ENCODE measurements around the gene SMLR1. TPM values are rescaled to one million over a fixed set of nuclear protein-coding genes. Genes with fewer than 3 reads are reported as not detected.

SMLR1 gene
- total RNA-seq, 1 donor from 2014 or later = not detected

DNA sequence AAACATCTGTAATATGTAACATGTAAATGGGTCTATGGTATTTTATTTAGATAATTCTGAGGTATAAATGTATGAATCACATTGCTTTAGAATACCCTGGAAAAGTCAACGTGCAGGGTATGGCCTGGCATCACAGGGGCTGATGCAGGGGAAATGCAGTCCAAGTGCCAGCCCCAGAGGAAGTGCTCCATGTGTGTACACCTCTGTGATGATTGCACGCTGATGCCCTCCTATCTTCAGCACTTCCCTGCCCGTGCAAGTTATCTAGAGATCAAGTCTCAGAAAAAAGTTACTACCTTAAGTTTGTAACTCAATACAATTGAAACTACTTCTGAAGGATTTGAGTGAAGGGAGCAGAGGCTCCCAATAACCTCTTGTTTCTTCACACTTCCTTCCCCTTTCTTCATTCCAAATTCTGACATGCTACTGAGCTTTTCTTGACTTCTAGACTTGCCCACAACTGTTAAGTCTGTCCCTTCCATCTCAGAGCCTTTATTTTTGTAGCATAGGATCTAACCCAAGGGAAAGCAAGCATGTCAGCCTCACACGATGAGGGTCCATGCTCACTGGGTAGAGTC is 2.2 kb downstream of the SMLR1 start:
- Histone ChIP-seq H3K27me3 (ENCODE audit: control insufficient read depth, insufficient read depth, low read length) (no peaks in the 10 kb centered on the region), H3K36me3 (ENCODE audit: control insufficient read depth, insufficient read depth, low read length) (no peaks in the 10 kb centered on the region), H3K4me3 (ENCODE audit: low read depth, low read length) (no peak overlapping the region)
- no peak for DNase-seq (ENCODE audit: low read depth)
- TF ChIP-seq, protein P1, sequence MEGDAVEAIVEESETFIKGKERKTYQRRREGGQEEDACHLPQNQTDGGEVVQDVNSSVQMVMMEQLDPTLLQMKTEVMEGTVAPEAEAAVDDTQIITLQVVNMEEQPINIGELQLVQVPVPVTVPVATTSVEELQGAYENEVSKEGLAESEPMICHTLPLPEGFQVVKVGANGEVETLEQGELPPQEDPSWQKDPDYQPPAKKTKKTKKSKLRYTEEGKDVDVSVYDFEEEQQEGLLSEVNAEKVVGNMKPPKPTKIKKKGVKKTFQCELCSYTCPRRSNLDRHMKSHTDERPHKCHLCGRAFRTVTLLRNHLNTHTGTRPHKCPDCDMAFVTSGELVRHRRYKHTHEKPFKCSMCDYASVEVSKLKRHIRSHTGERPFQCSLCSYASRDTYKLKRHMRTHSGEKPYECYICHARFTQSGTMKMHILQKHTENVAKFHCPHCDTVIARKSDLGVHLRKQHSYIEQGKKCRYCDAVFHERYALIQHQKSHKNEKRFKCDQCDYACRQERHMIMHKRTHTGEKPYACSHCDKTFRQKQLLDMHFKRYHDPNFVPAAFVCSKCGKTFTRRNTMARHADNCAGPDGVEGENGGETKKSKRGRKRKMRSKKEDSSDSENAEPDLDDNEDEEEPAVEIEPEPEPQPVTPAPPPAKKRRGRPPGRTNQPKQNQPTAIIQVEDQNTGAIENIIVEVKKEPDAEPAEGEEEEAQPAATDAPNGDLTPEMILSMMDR (IDR thresholded peaks at IDR 0.05; ENCODE audit: insufficient read depth, low read length, poor library complexity, severe bottlenecking) = no peak

DNA sequence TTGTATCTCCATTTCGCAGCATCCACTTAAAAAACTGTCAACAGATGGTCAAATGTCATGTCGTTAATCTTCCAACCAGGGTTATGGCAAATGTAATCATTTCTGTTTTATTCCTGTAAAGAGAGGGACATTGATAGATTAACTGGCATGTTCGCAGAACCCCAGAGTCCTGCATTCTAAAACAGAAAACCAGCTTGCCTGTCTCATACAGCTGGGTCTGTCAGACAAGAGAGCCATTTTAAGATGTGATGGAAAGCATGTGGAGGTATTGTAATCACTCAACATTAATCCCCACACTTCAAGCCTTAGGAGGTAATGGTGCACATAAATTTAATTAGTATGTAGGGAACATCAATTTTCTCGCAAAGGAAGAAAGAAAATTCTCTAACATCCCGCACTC is 4.4 kb downstream of the SMLR1 start:
- no peak for DNase-seq (ENCODE audit: low read depth)
- Histone ChIP-seq H3K4me3 (ENCODE audit: low read depth, low read length) (no peak overlapping the region), H3K27me3 (ENCODE audit: control insufficient read depth, insufficient read depth, low read length) (no peaks in the 10 kb centered on the region), H3K36me3 (ENCODE audit: control insufficient read depth, insufficient read depth, low read length) (no peaks in the 10 kb centered on the region)
- TF ChIP-seq, protein P1 (IDR thresholded peaks at IDR 0.05; ENCODE audit: insufficient read depth, low read length, poor library complexity, severe bottlenecking) = no peak

DNA sequence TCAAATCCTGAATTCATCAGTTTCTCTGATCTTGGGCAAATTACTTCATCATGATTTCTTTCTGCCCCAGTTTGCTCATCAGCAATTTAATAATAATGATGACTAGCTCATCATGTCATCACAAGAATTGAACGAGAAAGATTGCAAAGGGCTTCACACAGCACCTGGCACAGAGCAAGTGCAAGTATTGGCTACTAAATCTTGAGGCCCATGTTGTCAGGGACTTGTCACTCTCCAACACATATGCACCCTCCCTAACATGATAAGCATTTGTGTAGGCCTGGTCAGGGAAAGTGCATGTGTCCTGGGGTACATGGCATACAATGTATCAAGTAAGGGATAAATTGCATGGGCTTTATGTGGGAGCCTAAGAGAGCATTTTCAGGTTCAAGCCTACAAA is 6.4 kb downstream of the SMLR1 start:
- DNase-seq (ENCODE audit: low read depth) = no peak

DNA sequence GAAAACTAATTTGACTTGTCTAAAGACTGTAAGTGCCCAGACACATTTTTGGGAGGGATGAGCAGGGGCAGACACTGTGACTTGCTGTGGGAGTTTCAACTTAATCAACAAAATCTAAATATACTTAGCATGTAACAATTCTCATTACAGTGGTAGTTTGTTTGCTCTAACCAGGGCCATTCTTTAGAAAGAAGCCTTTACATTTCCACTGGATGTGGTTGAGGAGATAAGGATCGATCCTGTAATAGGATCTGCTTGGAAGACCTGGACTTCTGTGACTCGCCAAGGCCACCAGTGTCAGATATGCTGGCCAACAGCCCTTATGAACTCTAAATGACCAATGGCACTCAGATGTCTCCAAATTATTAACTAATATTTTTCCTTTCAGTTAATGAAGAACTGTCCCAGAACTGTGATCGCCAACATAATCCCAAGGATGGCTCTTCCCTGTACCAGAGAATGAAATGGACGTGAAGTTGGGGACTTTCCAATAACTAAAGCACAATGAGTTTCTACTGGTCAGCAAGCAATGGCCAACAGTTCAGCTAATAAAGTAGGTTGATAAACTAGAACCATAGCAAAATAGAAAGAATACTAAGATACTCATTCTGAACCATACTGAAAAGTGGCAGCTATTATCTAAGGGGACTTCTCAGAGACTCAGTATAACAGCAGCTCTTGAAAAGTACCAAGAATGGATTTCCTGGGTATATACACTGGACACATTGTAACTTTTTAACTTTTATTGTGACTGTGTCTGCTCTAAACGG is 7.5 kb downstream of the SMLR1 start:
- no peak for DNase-seq (ENCODE audit: low read depth)
- no peaks in the 10 kb centered on the region for H3K36me3 ChIP-seq (ENCODE audit: control insufficient read depth, insufficient read depth, low read length)
- TF ChIP-seq, protein P1 (IDR thresholded peaks at IDR 0.05; ENCODE audit: insufficient read depth, low read length, poor library complexity, severe bottlenecking) = no peak
- H3K4me3 ChIP-seq (ENCODE audit: low read depth, low read length) = no peak overlapping the region
- no peaks in the 10 kb centered on the region for H3K27me3 ChIP-seq (ENCODE audit: control insufficient read depth, insufficient read depth, low read length)

More for the DNA sequence above, 6.4 kb downstream of the SMLR1 start:
- no peaks in the 10 kb centered on the region for H3K27me3 ChIP-seq (ENCODE audit: control insufficient read depth, insufficient read depth, low read length)
- TF ChIP-seq, protein P1 (IDR thresholded peaks at IDR 0.05; ENCODE audit: insufficient read depth, low read length, poor library complexity, severe bottlenecking) = no peak
- H3K36me3 ChIP-seq (ENCODE audit: control insufficient read depth, insufficient read depth, low read length) = no peaks in the 10 kb centered on the region
- no peak overlapping the region for H3K4me3 ChIP-seq (ENCODE audit: low read depth, low read length)

DNA sequence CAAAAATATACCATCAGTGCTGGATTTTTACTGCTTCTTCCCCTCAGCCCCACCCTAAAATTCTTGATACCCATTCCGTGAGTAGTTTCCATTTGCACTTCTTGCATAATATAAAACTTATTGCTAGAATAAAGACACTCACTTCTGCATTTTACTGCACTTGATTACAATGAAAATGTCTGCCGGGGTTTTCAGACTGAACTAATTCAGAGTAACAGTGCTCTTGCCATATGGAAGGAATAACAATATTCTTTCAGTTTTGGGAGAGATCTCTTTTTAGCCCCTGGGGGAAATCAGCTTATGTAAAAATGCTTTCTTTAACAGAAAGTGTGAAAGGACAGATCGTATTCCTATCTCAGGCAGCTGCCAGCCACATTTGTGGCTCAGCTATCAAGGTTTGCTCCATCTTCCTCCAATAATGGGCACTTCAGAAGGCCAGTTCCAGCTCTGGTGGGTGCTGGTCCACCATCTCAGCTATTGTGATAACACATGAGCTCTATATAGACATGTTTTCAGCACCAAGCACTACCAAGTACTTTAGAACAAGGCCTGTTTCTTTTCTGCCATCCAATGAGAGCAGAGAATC is 8.9 kb downstream of the SMLR1 start:
- TF ChIP-seq, protein P1 (IDR thresholded peaks at IDR 0.05; ENCODE audit: insufficient read depth, low read length, poor library complexity, severe bottlenecking) = no peak
- Histone ChIP-seq H3K27me3 (ENCODE audit: control insufficient read depth, insufficient read depth, low read length) (no peaks in the 10 kb centered on the region), H3K36me3 (ENCODE audit: control insufficient read depth, insufficient read depth, low read length) (no peaks in the 10 kb centered on the region), H3K4me3 (ENCODE audit: low read depth, low read length) (no peak overlapping the region)
- no peak for DNase-seq (ENCODE audit: low read depth)

All from kidney epithelial cell (primary cell).